IPS-18c (cell line): ENCODE data around the gene TYMP.

ENCODE experiments used
- H3K4me3 ChIP-seq: 2 replicates; pipeline ENCODE4 v1.7.0; 2013; ENCODE audit warnings: low read depth, mild to moderate bottlenecking, low read length, moderate library complexity; ENCODE audit not compliant: insufficient read depth
- H3K9me3 ChIP-seq: one replicate; pipeline ENCODE4 v1.6.1; 2013; ENCODE audit warnings: mild to moderate bottlenecking, low read length, moderate library complexity; ENCODE audit not compliant: control insufficient read depth, insufficient read depth

TYMP gene

DNA sequence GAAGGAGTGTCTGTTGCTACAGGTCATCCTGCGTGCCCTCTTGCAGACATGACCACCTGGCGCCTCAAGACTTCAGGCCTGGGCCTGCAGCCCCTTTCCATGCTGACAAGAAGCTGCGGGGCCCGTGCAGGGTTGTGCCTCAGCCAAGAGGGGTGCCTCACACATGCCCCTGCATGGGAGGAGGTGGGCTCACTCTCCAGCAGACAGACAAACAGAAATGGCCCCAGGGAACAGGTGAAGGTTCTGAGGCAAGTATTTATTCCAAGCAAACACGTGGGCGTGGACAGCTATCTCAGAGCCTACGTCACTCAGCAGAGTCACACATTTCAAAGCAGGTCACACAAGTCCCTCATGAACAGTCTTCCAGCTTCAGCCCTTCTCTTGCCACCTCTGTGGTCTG lies 38.8 kb upstream of the TYMP start:
- H3K4me3 ChIP-seq = no peak overlapping the region
- no peaks in the 10 kb centered on the region for H3K9me3 ChIP-seq

- H3K4me3 ChIP-seq = no peak overlapping the region
Measured at GRCh38 chr22:50567721-50568252, 38.0 kb upstream of the TYMP start.

GRCh38 chr22:50564289-50564688 lies 34.5 kb upstream of the TYMP start:
- Histone ChIP-seq H3K9me3 (no peaks in the 10 kb centered on the region), H3K4me3 (no peak overlapping the region)

More at GRCh38 chr22:50567721-50568252, 38.0 kb upstream of the TYMP start:
- H3K9me3 ChIP-seq = no peaks in the 10 kb centered on the region

- peak overlapping the region; percentile 70 for H3K4me3 ChIP-seq
Measured at GRCh38 chr22:50563413-50564160, 33.8 kb upstream of the TYMP start.

GRCh38 chr22:50562523-50563412 lies 33.0 kb upstream of the TYMP start, which contains the start of gene SYCE3:
Gene SYCE3 (minus strand): TSS chr22:50562919. CDS start chr22:50556405, 6,514 bp downstream.
- H3K4me3 ChIP-seq = peak within 1 kb of the TSS; percentile 70
- H3K9me3 ChIP-seq = no peaks in the 10 kb centered on the region

More at GRCh38 chr22:50563413-50564160, 33.8 kb upstream of the TYMP start:
- no peaks in the 10 kb centered on the region for H3K9me3 ChIP-seq

GRCh38 chr22:50561401-50562358 lies 31.9 kb upstream of the TYMP start:
- Histone ChIP-seq H3K4me3 (no peak overlapping the region), H3K9me3 (no peaks in the 10 kb centered on the region)

DNA sequence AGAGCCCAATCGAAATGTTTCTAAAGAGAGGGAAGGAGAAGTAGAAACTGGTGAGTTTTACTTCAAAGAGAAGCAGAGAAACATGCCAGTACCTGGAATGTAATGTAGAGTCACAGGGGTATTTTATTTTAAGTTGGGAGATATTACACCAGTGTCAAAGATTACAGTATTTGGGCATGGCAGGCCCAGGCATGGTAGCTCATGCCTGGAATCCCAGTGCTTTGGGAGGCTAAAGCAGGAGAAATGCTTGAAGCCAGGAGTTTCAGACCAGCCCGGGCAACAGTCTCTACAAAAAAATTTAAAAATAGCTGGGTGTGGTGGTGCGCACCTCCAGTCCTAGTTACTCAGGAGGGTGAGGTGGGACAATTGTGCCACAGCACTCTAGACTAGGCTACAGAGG lies 30.2 kb upstream of the TYMP start:
- Histone ChIP-seq H3K4me3 (no peak overlapping the region), H3K9me3 (no peaks in the 10 kb centered on the region)

GRCh38 chr22:50556703-50557102 lies 26.9 kb upstream of the TYMP start:
- Histone ChIP-seq H3K9me3 (no peaks in the 10 kb centered on the region), H3K4me3 (no peak overlapping the region)

GRCh38 chr22:50553310-50553709 lies 23.5 kb upstream of the TYMP start:
- no peaks in the 10 kb centered on the region for H3K9me3 ChIP-seq
- H3K4me3 ChIP-seq = no peak overlapping the region

DNA sequence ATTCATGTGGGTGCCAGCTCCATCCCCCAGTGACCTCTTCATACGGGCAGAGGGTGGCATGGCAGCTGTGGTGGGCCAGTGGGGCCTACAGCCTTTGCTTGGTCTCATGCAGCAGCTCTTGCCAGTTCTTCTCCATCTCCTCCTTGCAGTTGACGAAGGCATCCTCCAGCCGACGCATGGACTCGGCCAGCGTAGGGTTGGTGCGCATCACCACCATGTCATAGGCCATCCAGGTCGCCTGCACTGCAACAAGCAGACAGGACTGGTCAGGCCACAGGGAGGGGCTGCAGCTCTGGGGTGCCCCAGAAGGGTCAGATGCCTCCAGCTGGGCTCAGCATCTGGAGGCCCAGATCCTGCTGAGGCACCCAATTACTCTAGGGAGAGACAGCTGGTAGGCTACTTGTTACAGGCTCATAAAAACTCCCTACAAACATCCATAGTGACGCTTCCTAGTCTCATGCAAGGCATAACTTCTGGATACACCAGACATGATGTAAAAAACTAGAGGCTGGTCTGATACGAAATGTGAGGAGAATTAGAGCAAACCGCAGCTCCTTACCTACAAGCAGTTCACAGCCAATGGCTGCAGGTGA lies 21.4 kb upstream of the TYMP start:
- no peak overlapping the region for H3K4me3 ChIP-seq
- no peaks in the 10 kb centered on the region for H3K9me3 ChIP-seq

DNA sequence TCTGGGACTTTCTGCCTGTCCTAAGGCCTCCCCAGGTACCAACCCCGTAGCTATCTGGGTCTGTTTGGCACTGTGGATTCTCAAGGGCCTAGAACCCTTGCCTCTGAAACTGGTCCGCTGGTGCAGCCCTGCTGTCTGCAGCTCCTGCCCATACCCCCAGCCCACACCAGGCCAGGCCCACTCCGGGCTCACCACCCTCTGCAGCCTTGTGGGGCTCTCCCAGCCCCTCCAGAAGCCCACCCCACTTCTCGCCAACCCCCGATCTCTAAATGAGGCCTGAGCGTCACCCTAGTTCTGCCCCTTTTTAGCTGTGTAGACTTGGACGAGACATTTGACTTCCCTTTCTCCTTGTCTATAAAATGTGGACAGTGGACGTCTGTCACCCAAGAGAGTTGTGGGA lies 20.6 kb upstream of the TYMP start:
- no peaks in the 10 kb centered on the region for H3K9me3 ChIP-seq
- no peak overlapping the region for H3K4me3 ChIP-seq

DNA sequence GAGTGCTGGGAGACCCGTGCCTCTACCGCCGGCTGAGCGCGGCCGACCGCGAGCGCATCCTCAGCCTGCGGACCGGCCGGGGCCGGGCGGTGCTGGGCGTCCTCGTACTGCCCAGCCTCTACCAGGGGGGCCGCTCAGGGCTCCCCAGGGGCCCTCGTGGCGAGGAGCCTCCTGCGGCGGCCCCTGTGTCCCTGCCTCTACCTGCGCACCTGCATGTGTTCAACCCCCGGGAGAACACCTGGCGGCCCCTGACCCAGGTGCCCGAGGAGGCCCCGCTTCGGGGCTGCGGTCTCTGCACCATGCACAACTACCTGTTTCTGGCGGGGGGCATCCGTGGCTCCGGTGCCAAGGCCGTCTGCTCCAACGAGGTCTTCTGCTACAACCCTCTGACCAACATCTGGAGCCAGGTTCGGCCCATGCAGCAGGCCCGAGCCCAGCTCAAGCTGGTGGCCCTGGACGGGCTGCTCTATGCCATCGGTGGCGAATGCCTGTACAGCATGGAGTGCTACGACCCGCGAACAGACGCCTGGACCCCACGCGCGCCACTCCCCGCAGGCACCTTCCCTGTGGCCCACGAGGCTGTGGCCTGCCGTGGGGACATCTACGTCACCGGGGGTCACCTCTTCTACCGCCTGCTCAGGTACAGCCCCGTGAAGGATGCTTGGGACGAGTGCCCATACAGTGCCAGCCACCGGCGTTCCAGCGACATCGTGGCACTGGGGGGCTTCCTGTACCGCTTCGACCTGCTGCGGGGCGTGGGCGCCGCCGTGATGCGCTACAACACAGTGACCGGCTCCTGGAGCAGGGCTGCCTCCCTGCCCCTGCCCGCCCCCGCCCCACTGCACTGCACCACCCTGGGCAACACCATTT lies 19.3 kb upstream of the TYMP start:
- H3K4me3 ChIP-seq = no peak overlapping the region
- no peaks in the 10 kb centered on the region for H3K9me3 ChIP-seq

DNA sequence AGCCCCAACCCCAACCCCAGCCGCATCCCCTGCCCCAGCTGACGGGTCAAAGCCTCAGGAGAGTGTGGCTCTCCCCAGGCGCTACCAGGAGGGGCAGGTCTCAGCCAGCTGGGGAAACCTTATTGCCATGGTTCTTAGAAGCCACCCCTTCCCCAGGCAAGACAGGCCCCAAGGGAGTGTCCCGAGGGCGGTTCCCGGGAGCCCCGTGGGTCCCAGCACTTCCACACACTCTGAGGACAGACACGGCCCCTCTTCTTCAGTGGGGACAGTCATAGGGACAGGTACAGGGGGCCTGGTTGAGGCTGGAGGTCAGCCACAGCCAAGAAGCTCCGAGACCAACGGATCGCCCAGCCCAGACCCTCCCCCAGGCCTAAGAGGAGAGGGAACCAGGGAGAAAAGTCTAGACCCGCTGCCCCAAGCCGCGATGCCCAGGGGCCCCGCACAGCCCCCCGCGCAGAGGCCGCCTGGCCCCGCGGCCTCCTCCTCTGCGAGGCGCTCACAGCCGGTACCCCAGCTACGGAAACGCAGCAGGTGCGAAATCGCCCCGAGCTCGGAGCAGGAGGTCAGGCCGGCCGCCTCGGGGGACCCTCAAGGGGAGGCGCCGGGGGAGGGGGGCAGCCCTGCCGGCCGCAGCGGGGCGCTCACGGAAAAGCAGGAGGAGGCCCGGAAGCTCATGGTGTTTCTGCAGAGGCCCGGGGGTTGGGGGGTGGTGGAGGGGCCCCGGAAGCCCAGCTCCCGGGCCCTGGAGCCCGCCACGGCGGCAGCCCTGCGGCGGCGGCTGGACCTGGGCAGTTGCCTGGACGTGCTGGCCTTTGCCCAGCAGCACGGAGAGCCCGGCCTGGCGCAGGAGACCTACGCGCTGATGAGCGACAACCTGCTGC lies 18.5 kb upstream of the TYMP start:
- Histone ChIP-seq H3K4me3 (no peak overlapping the region), H3K9me3 (no peaks in the 10 kb centered on the region)

DNA sequence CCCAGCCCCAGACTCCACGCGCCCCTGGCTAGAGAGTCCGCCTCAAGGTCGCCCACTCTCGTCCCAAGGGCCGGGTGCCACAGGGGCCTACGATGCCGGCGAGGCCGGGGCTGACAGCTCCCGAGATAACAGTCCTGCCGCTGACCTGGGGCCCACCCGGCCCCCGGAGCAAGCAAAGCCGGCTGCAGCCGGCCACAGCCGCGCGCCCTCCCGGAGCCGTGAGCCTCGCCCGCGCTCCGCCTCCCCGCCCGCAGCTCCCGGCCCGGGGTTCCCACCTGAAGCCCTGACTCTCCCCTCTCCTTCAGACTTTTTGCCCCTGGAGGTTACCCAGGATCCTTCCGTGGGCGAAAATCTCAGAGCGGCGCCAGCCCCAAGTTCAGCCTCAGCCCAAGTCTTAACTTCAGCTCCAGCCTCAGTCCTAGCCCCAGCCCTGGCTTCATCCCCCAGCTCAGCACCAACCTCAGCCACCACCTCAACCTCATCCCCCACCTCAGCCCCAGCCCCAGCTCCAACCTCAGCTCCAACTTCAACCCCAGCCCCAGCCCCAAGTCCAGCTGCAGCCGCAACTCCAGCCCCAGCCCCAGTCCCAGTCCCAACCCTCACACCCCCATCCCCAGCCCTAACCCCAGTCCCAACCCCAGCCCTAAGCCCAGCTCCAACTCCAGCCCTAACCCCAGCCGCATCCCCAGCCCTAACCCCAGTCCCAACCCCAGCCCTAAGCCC lies 17.6 kb upstream of the TYMP start:
- Histone ChIP-seq H3K9me3 (no peaks in the 10 kb centered on the region), H3K4me3 (no peak overlapping the region)
